ENCODE results near the gene CPA3. TPM values are rescaled to one million over a fixed set of nuclear protein-coding genes. Genes with fewer than 3 reads are reported as not detected.

Gene CPA3
- total and polyA plus RNA-seq, 2 of the 13 experiments (the other 11 are each of a cell fraction or from before 2014, with no cell fraction given) = not detected

DNA sequence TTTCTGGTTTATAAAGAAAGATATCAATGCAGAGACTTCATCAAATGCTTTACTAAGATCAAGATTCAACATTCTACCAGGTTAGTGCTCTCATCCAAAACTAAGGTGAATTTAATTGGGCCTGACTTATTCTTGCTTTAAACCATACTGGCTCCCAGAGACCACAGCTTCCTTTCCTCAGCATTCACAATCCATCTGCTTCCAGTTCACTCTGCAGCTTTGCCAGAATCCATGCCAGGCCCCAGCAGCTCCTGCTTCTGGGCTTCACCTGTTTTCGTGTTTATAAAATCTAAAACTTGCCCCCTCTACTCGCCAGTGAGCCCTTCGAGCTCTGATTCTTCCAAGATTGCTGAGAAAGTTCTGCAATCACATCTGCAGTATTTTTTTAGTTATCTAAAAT, 35.2 kb upstream of the CPA3 start (continued):
- no peak for TF ChIP-seq TAF1 (CRISPR knock-in tag; IDR thresholded peaks at IDR 0.05)
- TF ChIP-seq HIVEP1 (CRISPR knock-in tag; IDR thresholded peaks at IDR 0.05) = no peak
- no peak for TF ChIP-seq NFKB2 (CRISPR knock-in tag; IDR thresholded peaks at IDR 0.05; ENCODE audit: borderline replicate concordance)
- no peak for TF ChIP-seq RBM39 (IDR thresholded peaks at IDR 0.05; ENCODE audit: low read depth, low read length, poor library complexity, severe bottlenecking)
- no peak for TF ChIP-seq NRL (CRISPR knock-in tag; IDR thresholded peaks at IDR 0.05; ENCODE audit: borderline replicate concordance)

GRCh38 chr3:148833223-148833622, 31.9 kb upstream of the CPA3 start:
- WGBS (ENCODE audit: low lambda C conversion rate) = 47% methylated on average over 3 of the region's 3 CpGs
- in situ Hi-C loops (cut with HindIII; ENCODE audit: extremely low pct_ligation_motif_present, low pct_unique_long_range_greater_than_20kb) = no loop called here
- Histone ChIP-seq H3K27me3 (ENCODE audit: control insufficient read depth in 1 of 2, insufficient read depth in 2 of 2, low read length in 2 of 2) (no peaks in the 10 kb centered on the region), H3K9me3 (ENCODE audit: low read length) (no peaks in the 10 kb centered on the region), H3K4me3 (replicated peaks in 1 of 3; ENCODE audit: insufficient read depth in 1 of 3, low read depth in 2 of 3, low read length in 3 of 3) (no peak overlapping the region), H3K9ac (ENCODE audit: insufficient read depth, low read depth, low read length) (no peak overlapping the region), H3K36me3 (replicated peaks in 1 of 2; ENCODE audit: control insufficient read depth in 1 of 2, insufficient read depth in 2 of 2, low read length in 2 of 2) (no peaks in the 10 kb centered on the region), H3K4me1 (ENCODE audit: insufficient read depth, low read length) (no peaks in the 10 kb centered on the region), H3K27ac (ENCODE audit: extremely low read length, insufficient read depth, low read length) (no peak overlapping the region), H2AFZ (ENCODE audit: low read length) (no peak overlapping the region), H3K79me2 (ENCODE audit: insufficient read depth, low read length) (no peaks in the 10 kb centered on the region), H4K20me1 (ENCODE audit: insufficient read depth, low read length) (no peaks in the 10 kb centered on the region), H3K4me2 (ENCODE audit: low read depth, low read length) (no peak overlapping the region)
- DNase-seq (ENCODE audit: low spot score) (no peak), ATAC-seq (no peak), FAIRE-seq (no peak)
- TF ChIP-seq ZNF558 (CRISPR knock-in tag; IDR thresholded peaks at IDR 0.05; ENCODE audit: borderline replicate concordance) (no peak), ZNF224 (CRISPR knock-in tag; IDR thresholded peaks at IDR 0.05) (no peak), JUNB (CRISPR knock-in tag; IDR thresholded peaks at IDR 0.05; ENCODE audit: borderline replicate concordance) (no peak), ZNF724P (CRISPR knock-in tag; IDR thresholded peaks at IDR 0.05; ENCODE audit: borderline replicate concordance) (no peak), ZNF749 (CRISPR knock-in tag; IDR thresholded peaks at IDR 0.05; ENCODE audit: borderline replicate concordance) (no peak), TP53 (CRISPR knock-in tag; conservative IDR thresholded peaks at IDR 0.05) (no peak), CEBPZ (IDR thresholded peaks at IDR 0.05; ENCODE audit: low read length) (no peak), ARNT (IDR thresholded peaks at IDR 0.05) (no peak), ETS1 (CRISPR knock-in tag; IDR thresholded peaks at IDR 0.05) (no peak)
- POLR2A ChIA-PET = no interaction called here
- CTCF ChIA-PET (ENCODE audit: low intra/inter-chr PET ratio, low total read pairs) = no interaction called here
- no TSS peak for BruUV-seq (replicated peaks)
- intact Hi-C loops (cut with micrococcal nuclease; ENCODE audit: unreplicated experiment) = no loop called here

Measured in HepG2 (cell line).